Body of pancreas (tissue), 4 donors: ENCODE measurements around the gene CACNG4. TPM values are rescaled to one million over a fixed set of nuclear protein-coding genes. Genes with fewer than 3 reads are reported as not detected.

Experiments
- ATAC-seq: fragments of 150-250 bp; one replicate; pipeline ENCODE4 v1.9.1; 2016
- DNase-seq, 4 donors: peaks; one replicate each; pipeline ENCODE4 v3.0.0-alpha.2; 2019
- H3K27ac ChIP-seq, 4 donors: fragments of 200-600 bp; sonication (generic); 1 replicate in 3 of 4; 2 replicates in 1 of 4; pipeline versions ENCODE4 v1.5.1 to v1.6.1; 2016 to 2019; ENCODE audit warnings: mild to moderate bottlenecking in 1 of 4, mixed read lengths in 1 of 4, moderate library complexity in 1 of 4
- H3K27me3 ChIP-seq, 2 donors: fragments of 200-600 bp; sonication (generic); one replicate each; pipeline ENCODE4 v1.6.0; 2016; ENCODE audit warnings: mild to moderate bottlenecking in 1 of 2
- H3K36me3 ChIP-seq, 2 donors: fragments of 200-600 bp; sonication (generic); replicated peaks in 1 of 2; 2 replicates each; pipeline ENCODE4 v1.5.1; 2016; ENCODE audit warnings: low read depth in 2 of 2; ENCODE audit not compliant: insufficient read depth in 1 of 2
- H3K4me1 ChIP-seq: fragments of 200-600 bp; sonication (generic); one replicate; pipeline ENCODE4 v1.6.0; 2016
- H3K4me3 ChIP-seq, 2 donors: fragments of 200-600 bp; sonication (generic); 1 replicate in 1 of 2; 2 replicates in 1 of 2; pipeline ENCODE4 v1.5.1; 2016 to 2019
- H3K9me3 ChIP-seq, 3 donors: fragments of 200-600 bp; sonication (generic); 1 replicate in 2 of 3; 2 replicates in 1 of 3; pipeline ENCODE4 v1.5.1; 2016
- CTCF ChIP-seq, 7 experiments: fragments of 450-650 bp in 4 of 7; fragments of 200-600 bp in 3 of 7; sonication (generic) in 3 of 7; IDR thresholded peaks; one replicate each; pipeline ENCODE4 v1.5.1; 2016 to 2019; ENCODE audit warnings: antibody characterized with exemption in 7 of 7
- POLR2A ChIP-seq, 3 donors: fragments of 450-650 bp; IDR thresholded peaks; one replicate each; pipeline ENCODE4 v1.6.1; 2016; ENCODE audit warnings: antibody characterized with exemption in 3 of 3, mild to moderate bottlenecking in 2 of 3
- WGBS, 2 donors: methylation state at CpG; one replicate each; pipeline ENCODE4 v1.1.5; 2017; 5-methylcytosine and 5-hydroxymethylcytosine counted together
- intact Hi-C: fragments of 100-400 bp; cut with DNase I; formaldehyde crosslinking; loops from one replicate; pipeline ENCODE4 v1.15.1; 2023
- total RNA-seq, 2 donors: library from RNA; depleted of rRNA; stranded (reverse); fragments of >200 nt; gene quantifications; one replicate each; pipeline ENCODE4 v1.1.0, GENCODE V29; 2016

Gene CACNG4
- total RNA-seq, 2 donors from 2014 or later: 0.26 TPM; not detected in 1

- no peaks in the 10 kb centered on the region for H3K9me3 ChIP-seq
- no peak for TF ChIP-seq CTCF (IDR thresholded peaks at IDR 0.05)
- no peak for TF ChIP-seq POLR2A (IDR thresholded peaks at IDR 0.05)
- no peaks in the 10 kb centered on the region for H3K27me3 ChIP-seq
- no peak overlapping the region for H3K27ac ChIP-seq
- H3K4me3 ChIP-seq: no peak overlapping the region
- ATAC-seq (no peak), DNase-seq (no peak)
- intact Hi-C loops: no loop called here
- H3K36me3 ChIP-seq: no peaks in the 10 kb centered on the region
- 75 to 76% methylated on average over 8 of the region's 8 CpGs for WGBS, 2 donors
- H3K4me1 ChIP-seq: no peaks in the 10 kb centered on the region
Measured at GRCh38 chr17:66957343-66957742, 7.2 kb upstream of the CACNG4 start.

- no peaks in the 10 kb centered on the region for H3K4me1 ChIP-seq
- no peak overlapping the region for H3K4me3 ChIP-seq
- H3K36me3 ChIP-seq: no peaks in the 10 kb centered on the region
- ATAC-seq (no peak), DNase-seq (no peak)
- H3K27me3 ChIP-seq: no peaks in the 10 kb centered on the region
- no peak overlapping the region for H3K27ac ChIP-seq
- H3K9me3 ChIP-seq: no peaks in the 10 kb centered on the region
- intact Hi-C loops: no loop called here
- no peak for TF ChIP-seq CTCF (IDR thresholded peaks at IDR 0.05)
- TF ChIP-seq POLR2A (IDR thresholded peaks at IDR 0.05): no peak
- 62 to 69% methylated on average over 16 of the region's 16 CpGs for WGBS, 2 donors
Measured at GRCh38 chr17:66957951-66958579, 6.4 kb upstream of the CACNG4 start.

GRCh38 chr17:66959641-66960375, 4.7 kb upstream of the CACNG4 start:
- Histone ChIP-seq H3K27me3 (no peaks in the 10 kb centered on the region), H3K27ac (no peak overlapping the region), H3K36me3 (no peaks in the 10 kb centered on the region), H3K4me1 (peaks cover under 1% of the 10 kb centered on the region), H3K9me3 (no peaks in the 10 kb centered on the region), H3K4me3 (no peak overlapping the region)
- 70 to 76% methylated on average over 15 of the region's 15 CpGs for WGBS, 2 donors
- intact Hi-C loops: no loop called here
- TF ChIP-seq CTCF (IDR thresholded peaks at IDR 0.05) (no peak), POLR2A (IDR thresholded peaks at IDR 0.05) (no peak)
- ATAC-seq: no peak
- DNase-seq: no peak

- ATAC-seq: no peak
- intact Hi-C loops: no loop called here
- H3K4me1 ChIP-seq: peaks cover 6% of the 10 kb centered on the region
- DNase-seq: no peak
- H3K4me3 ChIP-seq: no peak overlapping the region
- H3K27ac ChIP-seq: no peak overlapping the region
- TF ChIP-seq CTCF (IDR thresholded peaks at IDR 0.05): no peak
- TF ChIP-seq POLR2A (IDR thresholded peaks at IDR 0.05): no peak
- H3K36me3 ChIP-seq: no peaks in the 10 kb centered on the region
- WGBS, 2 donors: 64 to 68% methylated on average over 6 to 8 of the region's 8 CpGs
- no peaks in the 10 kb centered on the region for H3K9me3 ChIP-seq
- H3K27me3 ChIP-seq: no peaks in the 10 kb centered on the region
Measured at GRCh38 chr17:66960613-66961012, 3.9 kb upstream of the CACNG4 start.

- DNase-seq: no peak
- TF ChIP-seq POLR2A (IDR thresholded peaks at IDR 0.05) (no peak), CTCF (IDR thresholded peaks at IDR 0.05) (no peak)
- H3K4me3 ChIP-seq: no peak overlapping the region
- ATAC-seq: no peak
- H3K4me1 ChIP-seq: peaks cover 15% of the 10 kb centered on the region
- no peaks in the 10 kb centered on the region for H3K9me3 ChIP-seq
- no peaks in the 10 kb centered on the region for H3K27me3 ChIP-seq
- intact Hi-C loops: no loop called here
- no peak overlapping the region for H3K27ac ChIP-seq
- WGBS, 2 donors: 27 to 38% methylated on average over 8 of the region's 8 CpGs
- no peaks in the 10 kb centered on the region for H3K36me3 ChIP-seq
Measured at GRCh38 chr17:66963521-66963908, 992 bp upstream of the CACNG4 start.
